ENCODE measurements around the gene ARAP3. TPM values are rescaled to one million over a fixed set of nuclear protein-coding genes. Genes with fewer than 3 reads are reported as not detected.

Gene ARAP3
- polyA plus RNA-seq, 1 donor (not counting 4 experiments of a cell fraction or from before 2014, with no cell fraction given) = 1.3 TPM

- Histone ChIP-seq H4K20me1 (ENCODE audit: control insufficient read depth, extremely low read depth, insufficient read depth, low read length) (peaks cover 3% of the 10 kb centered on the region), H3K9me1 (ENCODE audit: control insufficient read depth, extremely low read depth, insufficient read depth, low read length) (peaks cover 2% of the 10 kb centered on the region), H3K79me2 (ENCODE audit: control insufficient read depth, insufficient read depth, low read length) (peaks cover 9% of the 10 kb centered on the region), H2AFZ (ENCODE audit: control insufficient read depth, low read length) (no peak overlapping the region), H3K9ac (ENCODE audit: control insufficient read depth, extremely low read depth, insufficient read depth, low read length) (no peak overlapping the region), H3K27me3 (ENCODE audit: control insufficient read depth, extremely low read depth, insufficient read depth, low read length) (no peaks in the 10 kb centered on the region), H3K4me2 (ENCODE audit: control insufficient read depth, extremely low read depth, insufficient read depth, low read depth, low read length) (no peak overlapping the region), H3K9me3 (ENCODE audit: control insufficient read depth, low read depth, low read length) (no peaks in the 10 kb centered on the region), H3K36me3 (ENCODE audit: control insufficient read depth in 2 of 2, extremely low read depth in 1 of 2, insufficient read depth in 2 of 2, low read length in 2 of 2) (peaks cover 5 to 8% of the 10 kb centered on the region in 2 experiments), H3K4me3 (ENCODE audit: control insufficient read depth in 2 of 3, extremely low read depth in 1 of 3, insufficient read depth in 2 of 3, low read depth in 1 of 3, low read length in 3 of 3) (no peak overlapping the region), H3K27ac (ENCODE audit: control insufficient read depth, insufficient read depth, low read length) (no peak overlapping the region), H3K4me1 (ENCODE audit: control insufficient read depth, extremely low read depth, insufficient read depth, low read length) (peaks cover 18% of the 10 kb centered on the region)
- DNase-seq (ENCODE audit: low read depth, low spot score) (no peak), FAIRE-seq (no peak)
- TF ChIP-seq, protein P1, sequence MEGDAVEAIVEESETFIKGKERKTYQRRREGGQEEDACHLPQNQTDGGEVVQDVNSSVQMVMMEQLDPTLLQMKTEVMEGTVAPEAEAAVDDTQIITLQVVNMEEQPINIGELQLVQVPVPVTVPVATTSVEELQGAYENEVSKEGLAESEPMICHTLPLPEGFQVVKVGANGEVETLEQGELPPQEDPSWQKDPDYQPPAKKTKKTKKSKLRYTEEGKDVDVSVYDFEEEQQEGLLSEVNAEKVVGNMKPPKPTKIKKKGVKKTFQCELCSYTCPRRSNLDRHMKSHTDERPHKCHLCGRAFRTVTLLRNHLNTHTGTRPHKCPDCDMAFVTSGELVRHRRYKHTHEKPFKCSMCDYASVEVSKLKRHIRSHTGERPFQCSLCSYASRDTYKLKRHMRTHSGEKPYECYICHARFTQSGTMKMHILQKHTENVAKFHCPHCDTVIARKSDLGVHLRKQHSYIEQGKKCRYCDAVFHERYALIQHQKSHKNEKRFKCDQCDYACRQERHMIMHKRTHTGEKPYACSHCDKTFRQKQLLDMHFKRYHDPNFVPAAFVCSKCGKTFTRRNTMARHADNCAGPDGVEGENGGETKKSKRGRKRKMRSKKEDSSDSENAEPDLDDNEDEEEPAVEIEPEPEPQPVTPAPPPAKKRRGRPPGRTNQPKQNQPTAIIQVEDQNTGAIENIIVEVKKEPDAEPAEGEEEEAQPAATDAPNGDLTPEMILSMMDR (optimal IDR thresholded peaks at IDR 0.05 in 1 of 3, IDR thresholded peaks at IDR 0.05 in 1 of 3, conservative IDR thresholded peaks at IDR 0.05 in 1 of 3; ENCODE audit: extremely low read depth in 1 of 3, insufficient read depth in 2 of 3, low read length in 3 of 3) = no peak
- no peak for TF ChIP-seq EZH2 (IDR thresholded peaks at IDR 0.05; ENCODE audit: low read length)
- dilution Hi-C loops (cut with MboI; ENCODE audit: extremely low pct_ligation_motif_present, low sequenced_read_pairs) = no loop called here
These were observed 41.3 kb downstream of the ARAP3 start for GRCh38 chr5:141640698-141641097.

GRCh38 chr5:141640051-141640415 lies 42.0 kb downstream of the ARAP3 start:
- no peak for FAIRE-seq
- H3K9ac ChIP-seq (ENCODE audit: control insufficient read depth, extremely low read depth, insufficient read depth, low read length) = no peak overlapping the region

More at GRCh38 chr5:141640051-141640415, 42.0 kb downstream of the ARAP3 start:
- H3K79me2 ChIP-seq (ENCODE audit: control insufficient read depth, insufficient read depth, low read length) = peaks cover 16% of the 10 kb centered on the region
- no peak overlapping the region for H3K4me3 ChIP-seq (ENCODE audit: control insufficient read depth in 2 of 3, extremely low read depth in 1 of 3, insufficient read depth in 2 of 3, low read depth in 1 of 3, low read length in 3 of 3)
- peaks cover 5 to 7% of the 10 kb centered on the region in 2 experiments for H3K36me3 ChIP-seq (ENCODE audit: control insufficient read depth in 2 of 2, extremely low read depth in 1 of 2, insufficient read depth in 2 of 2, low read length in 2 of 2)
- no peak for TF ChIP-seq EZH2 (IDR thresholded peaks at IDR 0.05; ENCODE audit: low read length)
- TF ChIP-seq, protein P1 (optimal IDR thresholded peaks at IDR 0.05 in 1 of 3, IDR thresholded peaks at IDR 0.05 in 1 of 3, conservative IDR thresholded peaks at IDR 0.05 in 1 of 3; ENCODE audit: extremely low read depth in 1 of 3, insufficient read depth in 2 of 3, low read length in 3 of 3) = no peak
- H2AFZ ChIP-seq (ENCODE audit: control insufficient read depth, low read length) = no peak overlapping the region
- peaks cover 2% of the 10 kb centered on the region for H3K9me1 ChIP-seq (ENCODE audit: control insufficient read depth, extremely low read depth, insufficient read depth, low read length)
- no peak overlapping the region for H3K27ac ChIP-seq (ENCODE audit: control insufficient read depth, insufficient read depth, low read length)
- no peak overlapping the region for H3K4me2 ChIP-seq (ENCODE audit: control insufficient read depth, extremely low read depth, insufficient read depth, low read depth, low read length)
- peaks cover 24% of the 10 kb centered on the region for H3K4me1 ChIP-seq (ENCODE audit: control insufficient read depth, extremely low read depth, insufficient read depth, low read length)
- no peaks in the 10 kb centered on the region for H3K9me3 ChIP-seq (ENCODE audit: control insufficient read depth, low read depth, low read length)
- no peak for DNase-seq (ENCODE audit: low read depth, low spot score)
- dilution Hi-C loops (cut with MboI; ENCODE audit: extremely low pct_ligation_motif_present, low sequenced_read_pairs) = no loop called here
- peaks cover 3% of the 10 kb centered on the region for H4K20me1 ChIP-seq (ENCODE audit: control insufficient read depth, extremely low read depth, insufficient read depth, low read length)
- H3K27me3 ChIP-seq (ENCODE audit: control insufficient read depth, extremely low read depth, insufficient read depth, low read length) = no peaks in the 10 kb centered on the region

All from keratinocyte (primary cell).